Activated naive CD4-positive, alpha-beta T cell treated with Interleukin-2 at 50 U/mL for 16 hours (primary cell): ENCODE data around the gene DNAJB6.

ENCODE experiments used
- DNase-seq: peaks from one replicate; pipeline ENCODE4 v3.0.0-alpha.2; 2020

Gene DNAJB6

GRCh38 chr7:157336383-157337315, at the start of gene DNAJB6:
DNAJB6 (plus strand) TSS chr7:157337004; CDS start chr7:157358573, 21,569 bp downstream.
- DNase-seq = peak; percentile 94

GRCh38 chr7:157291404-157292080, 45.3 kb upstream of the DNAJB6 start:
- DNase-seq = no peak

- no peak for DNase-seq
Observed at GRCh38 chr7:157292258-157292657, 44.5 kb upstream of the DNAJB6 start.

- no peak for DNase-seq
Observed at GRCh38 chr7:157292770-157293412, 43.9 kb upstream of the DNAJB6 start.

GRCh38 chr7:157293413-157293788, 43.4 kb upstream of the DNAJB6 start:
- DNase-seq = no peak

- no peak for DNase-seq
Observed at GRCh38 chr7:157294773-157295172, 42.0 kb upstream of the DNAJB6 start.

GRCh38 chr7:157295338-157295737, 41.5 kb upstream of the DNAJB6 start:
- no peak for DNase-seq

GRCh38 chr7:157297185-157297584, 39.6 kb upstream of the DNAJB6 start:
- no peak for DNase-seq

GRCh38 chr7:157299317-157299612, 37.5 kb upstream of the DNAJB6 start:
- DNase-seq = no peak

- DNase-seq = peak; percentile 59
Observed at GRCh38 chr7:157299613-157300368, 37.0 kb upstream of the DNAJB6 start.

- no peak for DNase-seq
Observed at GRCh38 chr7:157300369-157300825, 36.4 kb upstream of the DNAJB6 start.

GRCh38 chr7:157301610-157302120, 35.1 kb upstream of the DNAJB6 start:
- DNase-seq = no peak

GRCh38 chr7:157306846-157307838, 29.7 kb upstream of the DNAJB6 start:
- DNase-seq = no peak

GRCh38 chr7:157309988-157310668, 26.7 kb upstream of the DNAJB6 start:
- DNase-seq = no peak

- no peak for DNase-seq
Observed at GRCh38 chr7:157310676-157311185, 26.1 kb upstream of the DNAJB6 start.

- DNase-seq = no peak
Observed at GRCh38 chr7:157312941-157313340, 23.9 kb upstream of the DNAJB6 start.

- no peak for DNase-seq
Observed at GRCh38 chr7:157313645-157314044, 23.2 kb upstream of the DNAJB6 start.

- no peak for DNase-seq
Observed at GRCh38 chr7:157318015-157318706, 18.6 kb upstream of the DNAJB6 start.

GRCh38 chr7:157320608-157320980, 16.2 kb upstream of the DNAJB6 start:
- DNase-seq = no peak

- no peak for DNase-seq
Observed at GRCh38 chr7:157323401-157323800, 13.4 kb upstream of the DNAJB6 start.
